NK-92 treated with Interleukin-12 subunit alpha and Interleukin-12 subunit beta, amount 100 ng/mL, for 24 hours (cell line): Measurements from ENCODE around the gene DNAAF6.

ENCODE experiments used
- DNase-seq: peaks from one replicate; lab custom pipeline; 2025; lab: John Stamatoyannopoulos, UW

Gene DNAAF6

DNA sequence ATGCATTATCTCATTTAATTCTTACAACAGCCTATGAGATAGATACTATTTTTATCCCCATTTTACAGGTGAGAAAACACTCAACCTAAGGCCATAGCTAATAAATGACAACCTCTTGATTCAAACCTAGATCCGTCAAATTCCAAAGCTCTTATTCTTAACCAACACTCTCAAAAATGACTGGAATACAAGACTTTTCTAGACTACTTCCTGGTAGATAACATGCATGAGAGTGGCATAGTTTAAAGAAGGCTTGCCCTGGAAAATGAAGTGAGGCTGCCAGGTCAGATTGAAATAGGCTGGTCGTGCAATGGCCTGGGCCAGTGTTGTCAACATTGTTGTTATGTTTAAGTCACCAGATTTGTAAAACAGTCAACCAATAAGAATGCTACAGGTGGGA, 86.6 kb downstream of the DNAAF6 start:
- DNase-seq: no peak
